KOPT-K1 (cell line): Measurements from ENCODE around the gene ABLIM2.

Experiments used
- H3K27ac ChIP-seq: fragments of 200-600 bp; sonication (generic); 2 replicates; pipeline ENCODE4 v1.5.1; 2016; ENCODE audit warnings: antibody characterized with exemption, mild to moderate bottlenecking, low read depth, low read length; ENCODE audit not compliant: poor library complexity, severe bottlenecking
- H3K36me3 ChIP-seq: fragments of 200-600 bp; sonication (generic); 2 replicates; pipeline ENCODE4 v1.5.1; 2017; ENCODE audit warnings: antibody characterized with exemption, mild to moderate bottlenecking, low read length, moderate library complexity; ENCODE audit not compliant: insufficient read depth
- H3K9me3 ChIP-seq: fragments of 200-600 bp; sonication (generic); 2 replicates; pipeline ENCODE4 v1.5.1; 2017; ENCODE audit warnings: antibody characterized with exemption, low read length, mild to moderate bottlenecking; ENCODE audit not compliant: insufficient read depth, poor library complexity, severe bottlenecking

The ABLIM2 gene

GRCh38 chr4:8171984-8172924, 13.6 kb upstream of the ABLIM2 start:
- Histone ChIP-seq H3K9me3 (peaks cover 13% of the 10 kb centered on the region), H3K36me3 (no peaks in the 10 kb centered on the region), H3K27ac (no peak overlapping the region)

- no peak overlapping the region for H3K27ac ChIP-seq
- H3K36me3 ChIP-seq: no peaks in the 10 kb centered on the region
- peaks cover 13% of the 10 kb centered on the region for H3K9me3 ChIP-seq
These were observed 12.7 kb upstream of the ABLIM2 start for GRCh38 chr4:8171266-8171665.

- H3K36me3 ChIP-seq: no peaks in the 10 kb centered on the region
- H3K27ac ChIP-seq: no peak overlapping the region
- peaks cover 13% of the 10 kb centered on the region for H3K9me3 ChIP-seq
These were observed 11.7 kb upstream of the ABLIM2 start for GRCh38 chr4:8170341-8170740.

- Histone ChIP-seq H3K27ac (no peak overlapping the region), H3K9me3 (peaks cover 13% of the 10 kb centered on the region), H3K36me3 (no peaks in the 10 kb centered on the region)
These were observed 11.2 kb upstream of the ABLIM2 start for GRCh38 chr4:8169763-8170162.

GRCh38 chr4:8168832-8169598, 10.4 kb upstream of the ABLIM2 start:
- Histone ChIP-seq H3K27ac (no peak overlapping the region), H3K36me3 (no peaks in the 10 kb centered on the region), H3K9me3 (peaks cover 13% of the 10 kb centered on the region)

GRCh38 chr4:8168232-8168631, 9.6 kb upstream of the ABLIM2 start:
- Histone ChIP-seq H3K9me3 (peaks cover 13% of the 10 kb centered on the region), H3K36me3 (no peaks in the 10 kb centered on the region), H3K27ac (no peak overlapping the region)

- peaks cover 13% of the 10 kb centered on the region for H3K9me3 ChIP-seq
- no peaks in the 10 kb centered on the region for H3K36me3 ChIP-seq
- no peak overlapping the region for H3K27ac ChIP-seq
These were observed 9.2 kb upstream of the ABLIM2 start for GRCh38 chr4:8167815-8168214.

- H3K27ac ChIP-seq: no peak overlapping the region
- H3K36me3 ChIP-seq: no peaks in the 10 kb centered on the region
- H3K9me3 ChIP-seq: peaks cover 13% of the 10 kb centered on the region
These were observed 8.7 kb upstream of the ABLIM2 start for GRCh38 chr4:8167291-8167690.

GRCh38 chr4:8165374-8165896, 6.8 kb upstream of the ABLIM2 start:
- Histone ChIP-seq H3K36me3 (no peaks in the 10 kb centered on the region), H3K27ac (no peak overlapping the region), H3K9me3 (peaks cover 13% of the 10 kb centered on the region)

GRCh38 chr4:8164687-8165086, 6.1 kb upstream of the ABLIM2 start:
- H3K36me3 ChIP-seq: no peaks in the 10 kb centered on the region
- peaks cover 13% of the 10 kb centered on the region for H3K9me3 ChIP-seq
- H3K27ac ChIP-seq: no peak overlapping the region

- Histone ChIP-seq H3K36me3 (no peaks in the 10 kb centered on the region), H3K9me3 (peaks cover 13% of the 10 kb centered on the region), H3K27ac (no peak overlapping the region)
These were observed 5.6 kb upstream of the ABLIM2 start for GRCh38 chr4:8164194-8164565.

- Histone ChIP-seq H3K9me3 (peaks cover 8% of the 10 kb centered on the region), H3K27ac (no peak overlapping the region), H3K36me3 (no peaks in the 10 kb centered on the region)
These were observed 5.0 kb upstream of the ABLIM2 start for GRCh38 chr4:8163436-8164193.

- H3K9me3 ChIP-seq: peaks cover 3% of the 10 kb centered on the region
- no peak overlapping the region for H3K27ac ChIP-seq
- no peaks in the 10 kb centered on the region for H3K36me3 ChIP-seq
These were observed 4.4 kb upstream of the ABLIM2 start for GRCh38 chr4:8163026-8163425.

GRCh38 chr4:8162625-8163024, 4.0 kb upstream of the ABLIM2 start:
- no peaks in the 10 kb centered on the region for H3K36me3 ChIP-seq
- H3K9me3 ChIP-seq: no peaks in the 10 kb centered on the region
- no peak overlapping the region for H3K27ac ChIP-seq

GRCh38 chr4:8160572-8160971, 2.0 kb upstream of the ABLIM2 start:
- no peaks in the 10 kb centered on the region for H3K36me3 ChIP-seq
- no peaks in the 10 kb centered on the region for H3K9me3 ChIP-seq
- no peak overlapping the region for H3K27ac ChIP-seq
